Keratinocyte (primary cell): ENCODE data around the gene ZNF814.
"Not testable (repeated sequence)": the region's sequence is repeated elsewhere in the genome, so short reads cannot be mapped to it uniquely, and the experiment has no call there.

Experiments
- EZH2 ChIP-seq: IDR thresholded peaks from one replicate; pipeline ENCODE4 v1.6.1; 2012; ENCODE audit warnings: inconsistent platforms, mild to moderate bottlenecking, low read length, moderate library complexity
- TF ChIP-seq, protein P1 (sequence below), 3 experiments: IDR thresholded peaks in 1 of 3; conservative IDR thresholded peaks in 1 of 3; optimal IDR thresholded peaks in 1 of 3; 2 replicates in 2 of 3; 3 replicates in 1 of 3; pipeline versions ENCODE3 to v1.5.1; 2011; ENCODE audit warnings: low read length in 3 of 3, mild to moderate bottlenecking in 3 of 3, moderate library complexity in 2 of 3, control low read depth in 1 of 3, inconsistent platforms in 1 of 3; ENCODE audit not compliant: insufficient read depth in 2 of 3; ENCODE audit errors: extremely low read depth in 1 of 3

GRCh38 chr19:57812975-57813820 lies 75.6 kb downstream of the ZNF814 start:
- TF ChIP-seq, protein P1, sequence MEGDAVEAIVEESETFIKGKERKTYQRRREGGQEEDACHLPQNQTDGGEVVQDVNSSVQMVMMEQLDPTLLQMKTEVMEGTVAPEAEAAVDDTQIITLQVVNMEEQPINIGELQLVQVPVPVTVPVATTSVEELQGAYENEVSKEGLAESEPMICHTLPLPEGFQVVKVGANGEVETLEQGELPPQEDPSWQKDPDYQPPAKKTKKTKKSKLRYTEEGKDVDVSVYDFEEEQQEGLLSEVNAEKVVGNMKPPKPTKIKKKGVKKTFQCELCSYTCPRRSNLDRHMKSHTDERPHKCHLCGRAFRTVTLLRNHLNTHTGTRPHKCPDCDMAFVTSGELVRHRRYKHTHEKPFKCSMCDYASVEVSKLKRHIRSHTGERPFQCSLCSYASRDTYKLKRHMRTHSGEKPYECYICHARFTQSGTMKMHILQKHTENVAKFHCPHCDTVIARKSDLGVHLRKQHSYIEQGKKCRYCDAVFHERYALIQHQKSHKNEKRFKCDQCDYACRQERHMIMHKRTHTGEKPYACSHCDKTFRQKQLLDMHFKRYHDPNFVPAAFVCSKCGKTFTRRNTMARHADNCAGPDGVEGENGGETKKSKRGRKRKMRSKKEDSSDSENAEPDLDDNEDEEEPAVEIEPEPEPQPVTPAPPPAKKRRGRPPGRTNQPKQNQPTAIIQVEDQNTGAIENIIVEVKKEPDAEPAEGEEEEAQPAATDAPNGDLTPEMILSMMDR (optimal IDR thresholded peaks at IDR 0.05 in 1 of 3, IDR thresholded peaks at IDR 0.05 in 1 of 3, conservative IDR thresholded peaks at IDR 0.05 in 1 of 3; ENCODE audit: extremely low read depth in 1 of 3, insufficient read depth in 2 of 3, low read length in 3 of 3), result not testable (repeated sequence)
- TF ChIP-seq EZH2, result not testable (repeated sequence)
